ENCODE data around the gene KIAA0825.

Gene KIAA0825

DNA sequence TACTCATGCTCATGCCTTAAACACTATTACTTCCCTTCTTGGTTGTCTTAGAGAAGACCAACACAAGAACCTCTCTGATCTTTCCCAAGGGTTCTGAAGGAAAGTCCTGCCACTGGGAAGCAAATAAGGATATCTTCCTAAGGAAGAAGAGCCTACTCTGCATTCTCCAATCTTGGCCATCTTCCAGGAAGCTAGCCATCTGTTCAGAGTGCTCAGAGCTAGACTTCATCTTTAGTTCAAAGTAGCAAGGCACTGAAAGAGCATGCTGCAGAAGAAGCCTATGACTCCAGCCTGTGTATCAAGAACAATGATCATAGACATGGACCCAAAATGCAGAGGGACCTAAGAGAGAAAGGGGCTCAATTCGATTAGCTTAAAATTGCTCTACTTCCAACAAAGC lies 114.7 kb downstream of the KIAA0825 start:
- no peaks in the 10 kb centered on the region for H3K36me3 ChIP-seq (ENCODE audit: control insufficient read depth, insufficient read depth, low read length)
- no peak overlapping the region for H3K4me3 ChIP-seq (ENCODE audit: low read depth, low read length)
- no peak overlapping the region for H3K9ac ChIP-seq (ENCODE audit: low read depth, low read length)
- peaks cover 4% of the 10 kb centered on the region; the same call in 1 of the 2 replicates for H3K4me1 ChIP-seq (ENCODE audit: control insufficient read depth, insufficient read depth, low read length)
- no peaks in the 10 kb centered on the region for H3K27me3 ChIP-seq (ENCODE audit: control insufficient read depth, insufficient read depth, low read length)
- H3K27ac ChIP-seq (ENCODE audit: low read depth, low read length) = no peak overlapping the region
- no peaks in the 10 kb centered on the region for H3K9me3 ChIP-seq (ENCODE audit: control insufficient read depth, insufficient read depth, low read length)

- Histone ChIP-seq H3K9me3 (ENCODE audit: control insufficient read depth, insufficient read depth, low read length) (no peaks in the 10 kb centered on the region), H3K4me3 (ENCODE audit: low read depth, low read length) (no peak overlapping the region), H3K4me1 (ENCODE audit: control insufficient read depth, insufficient read depth, low read length) (no peaks in the 10 kb centered on the region), H3K36me3 (ENCODE audit: control insufficient read depth, insufficient read depth, low read length) (no peaks in the 10 kb centered on the region), H3K9ac (ENCODE audit: low read depth, low read length) (no peak overlapping the region), H3K27ac (ENCODE audit: low read depth, low read length) (no peak overlapping the region), H3K27me3 (ENCODE audit: control insufficient read depth, insufficient read depth, low read length) (no peaks in the 10 kb centered on the region)
Measured at GRCh38 chr5:94501365-94501764, 117.0 kb downstream of the KIAA0825 start.

DNA sequence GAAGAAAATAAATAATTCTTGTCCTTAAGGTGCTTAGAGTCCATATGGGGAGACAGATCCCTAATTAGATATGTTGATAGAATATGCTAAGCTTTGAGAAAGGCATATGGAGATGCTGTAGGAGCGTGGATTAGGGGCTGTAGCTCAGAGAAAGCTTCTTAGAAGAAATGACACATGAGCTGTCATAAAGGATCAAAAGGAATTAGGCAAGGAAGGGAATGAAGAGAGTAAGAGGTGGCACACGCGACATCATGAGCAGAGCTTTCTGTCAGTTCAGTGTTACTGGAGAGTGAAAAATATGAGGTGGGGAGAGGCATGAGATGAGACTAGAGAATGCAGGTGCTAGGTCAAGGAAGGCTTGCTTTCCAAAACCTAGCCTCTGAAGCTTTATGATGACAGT lies 118.6 kb downstream of the KIAA0825 start:
- Histone ChIP-seq H3K27ac (ENCODE audit: low read depth, low read length) (no peak overlapping the region), H3K27me3 (ENCODE audit: control insufficient read depth, insufficient read depth, low read length) (no peaks in the 10 kb centered on the region), H3K4me1 (ENCODE audit: control insufficient read depth, insufficient read depth, low read length) (no peaks in the 10 kb centered on the region), H3K36me3 (ENCODE audit: control insufficient read depth, insufficient read depth, low read length) (no peaks in the 10 kb centered on the region), H3K4me3 (ENCODE audit: low read depth, low read length) (no peak overlapping the region), H3K9me3 (ENCODE audit: control insufficient read depth, insufficient read depth, low read length) (no peaks in the 10 kb centered on the region), H3K9ac (ENCODE audit: low read depth, low read length) (no peak overlapping the region)

DNA sequence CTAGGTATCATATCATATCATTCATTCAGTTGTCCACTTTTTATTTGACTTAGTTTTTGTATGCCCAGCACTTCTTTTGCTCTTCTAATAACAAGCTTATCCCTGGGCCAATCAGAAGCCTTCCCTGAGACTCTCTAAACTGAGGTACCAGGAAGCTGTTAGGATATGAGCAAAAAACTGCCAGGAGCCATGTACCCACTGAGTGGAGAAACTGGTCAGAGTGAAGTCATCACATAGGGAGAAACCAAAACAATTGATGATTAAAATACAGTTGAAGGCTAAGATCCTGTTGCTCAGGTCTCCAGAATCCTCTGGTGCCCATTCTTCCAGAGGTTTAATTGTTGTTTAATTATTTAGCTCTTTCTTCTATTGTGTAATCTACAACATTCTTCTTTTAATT lies 120.2 kb downstream of the KIAA0825 start:
- Histone ChIP-seq H3K9me3 (ENCODE audit: control insufficient read depth, insufficient read depth, low read length) (no peaks in the 10 kb centered on the region), H3K36me3 (ENCODE audit: control insufficient read depth, insufficient read depth, low read length) (no peaks in the 10 kb centered on the region), H3K27ac (ENCODE audit: low read depth, low read length) (no peak overlapping the region), H3K4me3 (ENCODE audit: low read depth, low read length) (no peak overlapping the region), H3K4me1 (ENCODE audit: control insufficient read depth, insufficient read depth, low read length) (no peaks in the 10 kb centered on the region), H3K27me3 (ENCODE audit: control insufficient read depth, insufficient read depth, low read length) (no peaks in the 10 kb centered on the region), H3K9ac (ENCODE audit: low read depth, low read length) (no peak overlapping the region)

- no peaks in the 10 kb centered on the region for H3K9me3 ChIP-seq (ENCODE audit: control insufficient read depth, insufficient read depth, low read length)
- no peaks in the 10 kb centered on the region for H3K27me3 ChIP-seq (ENCODE audit: control insufficient read depth, insufficient read depth, low read length)
- no peak overlapping the region for H3K4me3 ChIP-seq (ENCODE audit: low read depth, low read length)
Measured at GRCh38 chr5:94485067-94485466, 133.3 kb downstream of the KIAA0825 start.

GRCh38 chr5:94481059-94481458 lies 137.3 kb downstream of the KIAA0825 start:
- H3K27ac ChIP-seq (ENCODE audit: low read depth, low read length) = no peak overlapping the region
- H3K27me3 ChIP-seq (ENCODE audit: control insufficient read depth, insufficient read depth, low read length) = no peaks in the 10 kb centered on the region
- no peaks in the 10 kb centered on the region for H3K4me1 ChIP-seq (ENCODE audit: control insufficient read depth, insufficient read depth, low read length)
- H3K4me3 ChIP-seq (ENCODE audit: low read depth, low read length) = no peak overlapping the region
- no peaks in the 10 kb centered on the region for H3K9me3 ChIP-seq (ENCODE audit: control insufficient read depth, insufficient read depth, low read length)
- no peak overlapping the region for H3K9ac ChIP-seq (ENCODE audit: low read depth, low read length)
- H3K36me3 ChIP-seq (ENCODE audit: control insufficient read depth, insufficient read depth, low read length) = no peaks in the 10 kb centered on the region

More at GRCh38 chr5:94485067-94485466, 133.3 kb downstream of the KIAA0825 start:
- no peaks in the 10 kb centered on the region for H3K4me1 ChIP-seq (ENCODE audit: control insufficient read depth, insufficient read depth, low read length)
- no peaks in the 10 kb centered on the region for H3K36me3 ChIP-seq (ENCODE audit: control insufficient read depth, insufficient read depth, low read length)
- H3K27ac ChIP-seq (ENCODE audit: low read depth, low read length) = no peak overlapping the region
- H3K9ac ChIP-seq (ENCODE audit: low read depth, low read length) = no peak overlapping the region

DNA sequence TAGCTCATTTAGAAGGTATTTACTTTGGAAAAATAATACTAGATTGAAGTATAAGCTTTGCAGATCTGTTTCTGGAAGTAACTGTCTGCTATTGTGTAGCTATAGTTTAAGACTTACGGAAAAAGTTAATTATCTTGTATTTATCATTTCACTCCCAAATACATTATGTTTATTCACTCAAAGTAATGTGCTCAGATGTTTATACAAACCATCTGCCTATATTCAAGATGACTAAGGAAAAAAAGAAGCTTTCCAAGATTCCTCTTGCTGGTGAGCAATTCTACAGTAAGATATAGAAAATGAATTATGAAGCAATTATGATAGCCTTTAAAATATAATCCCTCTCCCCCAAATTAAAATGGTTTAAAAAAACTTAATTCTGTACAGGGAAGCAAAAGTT lies 137.9 kb downstream of the KIAA0825 start:
- Histone ChIP-seq H3K27ac (ENCODE audit: low read depth, low read length) (no peak overlapping the region), H3K36me3 (ENCODE audit: control insufficient read depth, insufficient read depth, low read length) (no peaks in the 10 kb centered on the region), H3K9me3 (ENCODE audit: control insufficient read depth, insufficient read depth, low read length) (no peaks in the 10 kb centered on the region), H3K9ac (ENCODE audit: low read depth, low read length) (no peak overlapping the region), H3K27me3 (ENCODE audit: control insufficient read depth, insufficient read depth, low read length) (no peaks in the 10 kb centered on the region), H3K4me1 (ENCODE audit: control insufficient read depth, insufficient read depth, low read length) (no peaks in the 10 kb centered on the region), H3K4me3 (ENCODE audit: low read depth, low read length) (no peak overlapping the region)

DNA sequence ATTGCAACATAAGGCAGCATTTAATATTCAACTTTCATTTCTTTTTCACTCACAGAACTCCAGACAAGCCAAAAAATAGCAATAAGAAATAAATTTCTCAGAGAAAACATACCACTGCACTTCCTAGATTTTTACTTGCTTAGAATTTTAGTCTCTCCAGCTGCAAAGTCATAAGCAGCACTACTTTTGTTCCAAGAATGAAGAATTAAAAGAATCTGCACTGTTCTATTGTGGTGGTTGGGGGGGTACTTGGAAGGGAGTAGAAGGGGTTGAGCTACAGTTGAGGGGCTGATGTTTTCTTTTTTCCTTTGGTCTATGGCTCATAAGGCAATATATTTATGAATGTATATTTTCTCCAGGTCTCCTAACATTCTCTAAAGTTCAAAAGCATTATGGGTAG lies 144.5 kb downstream of the KIAA0825 start:
- no peaks in the 10 kb centered on the region for H3K36me3 ChIP-seq (ENCODE audit: control insufficient read depth, insufficient read depth, low read length)
- no peaks in the 10 kb centered on the region for H3K4me1 ChIP-seq (ENCODE audit: control insufficient read depth, insufficient read depth, low read length)
- H3K9ac ChIP-seq (ENCODE audit: low read depth, low read length) = no peak overlapping the region
- H3K27me3 ChIP-seq (ENCODE audit: control insufficient read depth, insufficient read depth, low read length) = no peaks in the 10 kb centered on the region
- no peak overlapping the region for H3K4me3 ChIP-seq (ENCODE audit: low read depth, low read length)
- no peaks in the 10 kb centered on the region for H3K9me3 ChIP-seq (ENCODE audit: control insufficient read depth, insufficient read depth, low read length)
- H3K27ac ChIP-seq (ENCODE audit: low read depth, low read length) = no peak overlapping the region

DNA sequence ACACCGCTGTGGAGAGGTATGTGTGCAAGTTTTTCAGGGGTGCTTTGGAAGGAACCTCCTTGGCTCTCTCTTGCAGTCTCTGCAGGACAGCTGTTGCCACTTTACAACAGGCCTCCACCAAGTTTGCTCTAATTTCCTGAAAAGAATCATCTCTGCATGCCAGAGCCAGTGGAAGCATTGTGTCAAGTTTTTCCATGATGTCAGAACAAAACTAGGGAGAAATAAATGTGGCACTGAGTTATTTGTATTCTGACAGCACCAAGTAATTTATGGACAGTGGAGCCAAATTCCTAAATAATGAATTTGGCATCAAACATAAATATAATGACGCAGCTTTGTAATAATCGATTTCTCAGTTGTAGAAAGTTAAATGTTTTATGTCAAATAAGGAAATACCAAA lies 146.9 kb downstream of the KIAA0825 start:
- Histone ChIP-seq H3K4me1 (ENCODE audit: control insufficient read depth, insufficient read depth, low read length) (no peaks in the 10 kb centered on the region), H3K27ac (ENCODE audit: low read depth, low read length) (no peak overlapping the region)

DNA sequence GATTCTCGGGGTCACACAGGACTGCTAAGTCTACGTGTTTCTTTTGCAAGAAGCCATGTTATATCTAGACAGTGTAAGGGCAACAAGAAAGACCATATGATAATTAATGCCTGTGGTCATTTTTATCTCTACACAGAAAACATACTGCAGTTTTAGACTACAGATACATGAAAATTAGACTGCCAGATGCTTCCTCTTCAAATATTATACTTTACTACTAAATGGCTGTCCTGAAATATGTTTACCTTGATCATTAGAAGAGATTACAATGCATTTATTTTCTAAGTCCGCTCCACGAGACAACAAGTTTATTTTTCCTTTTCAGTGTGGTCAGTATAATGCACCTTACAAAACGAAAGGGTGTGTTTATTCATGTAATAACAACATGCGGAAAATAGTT lies 147.6 kb downstream of the KIAA0825 start:
- H3K4me3 ChIP-seq (ENCODE audit: low read depth, low read length) = no peak overlapping the region
- no peaks in the 10 kb centered on the region for H3K27me3 ChIP-seq (ENCODE audit: control insufficient read depth, insufficient read depth, low read length)
- H3K9me3 ChIP-seq (ENCODE audit: control insufficient read depth, insufficient read depth, low read length) = no peaks in the 10 kb centered on the region
- no peak overlapping the region for H3K9ac ChIP-seq (ENCODE audit: low read depth, low read length)
- H3K4me1 ChIP-seq (ENCODE audit: control insufficient read depth, insufficient read depth, low read length) = no peaks in the 10 kb centered on the region
- no peak overlapping the region for H3K27ac ChIP-seq (ENCODE audit: low read depth, low read length)
- no peaks in the 10 kb centered on the region for H3K36me3 ChIP-seq (ENCODE audit: control insufficient read depth, insufficient read depth, low read length)

More for the DNA sequence above, 146.9 kb downstream of the KIAA0825 start:
- Histone ChIP-seq H3K9ac (ENCODE audit: low read depth, low read length) (no peak overlapping the region), H3K9me3 (ENCODE audit: control insufficient read depth, insufficient read depth, low read length) (no peaks in the 10 kb centered on the region), H3K4me3 (ENCODE audit: low read depth, low read length) (no peak overlapping the region), H3K36me3 (ENCODE audit: control insufficient read depth, insufficient read depth, low read length) (no peaks in the 10 kb centered on the region), H3K27me3 (ENCODE audit: control insufficient read depth, insufficient read depth, low read length) (no peaks in the 10 kb centered on the region)

GRCh38 chr5:94469894-94470329 lies 148.5 kb downstream of the KIAA0825 start:
- Histone ChIP-seq H3K27ac (ENCODE audit: low read depth, low read length) (no peak overlapping the region), H3K9ac (ENCODE audit: low read depth, low read length) (no peak overlapping the region), H3K4me1 (ENCODE audit: control insufficient read depth, insufficient read depth, low read length) (peaks cover 6% of the 10 kb centered on the region; the same call in 1 of the 2 replicates), H3K36me3 (ENCODE audit: control insufficient read depth, insufficient read depth, low read length) (no peaks in the 10 kb centered on the region), H3K4me3 (ENCODE audit: low read depth, low read length) (no peak overlapping the region), H3K27me3 (ENCODE audit: control insufficient read depth, insufficient read depth, low read length) (no peaks in the 10 kb centered on the region), H3K9me3 (ENCODE audit: control insufficient read depth, insufficient read depth, low read length) (no peaks in the 10 kb centered on the region)

Measured in HUES48 (cell line).